GM12878 (cell line): ENCODE measurements around the gene MZT2A. TPM values are rescaled to one million over a fixed set of nuclear protein-coding genes. Genes with fewer than 3 reads are reported as not detected.

Experiments
- ATAC-seq: fragments of 200-7000 bp; cut with Tn5 transposase; 3 replicates; pipeline ENCODE4 v1.9.1; 2020; ENCODE audit warnings: mild to moderate bottlenecking, moderate library complexity
- BruUV-seq: library from RNA; stranded (reverse); fragments of 400-500 nt; replicated peaks from 2 replicates; lab custom pipeline; 2021; lab: Mats Ljungman, UMichigan
- CTCF ChIA-PET: fragments of 300-600 bp; sonication (Branson Sonifier 250); formaldehyde crosslinking; extraction: SDS; loops from one replicate; lab custom pipeline; 2021; ENCODE audit warnings: inconsistent platforms; lab: Yijun Ruan, JAX
- POLR2A ChIA-PET: fragments of 350-600 bp; formaldehyde crosslinking; extraction: SDS; loops from one replicate; lab custom pipeline; 2021; ENCODE audit warnings: inconsistent platforms; lab: Charles Lee
- RAD21 ChIA-PET: fragments of 300-600 bp; sonication (Branson Sonifier 250); formaldehyde crosslinking; loops from one replicate; lab custom pipeline; 2023; ENCODE audit warnings: antibody characterized with exemption; ENCODE audit not compliant: unreplicated experiment; lab: Charles Lee
- SMC1A ChIA-PET: fragments of 300-600 bp; sonication (Branson Sonifier 250); formaldehyde crosslinking; loops from one replicate; lab custom pipeline; 2023; ENCODE audit not compliant: unreplicated experiment, uncharacterized antibody; lab: Charles Lee
- DNase-seq: peaks from one replicate; pipeline ENCODE4 v3.0.0-alpha.2; 2011; ENCODE audit warnings: low read depth, low spot score
- FAIRE-seq: peaks from 3 replicates; lab custom pipeline; 2011; peaks lifted over from hg19 to GRCh38; lab: Jason Lieb, UNC
- H2AFZ ChIP-seq: 2 replicates; pipeline ENCODE4 v1.6.0; 2011; ENCODE audit warnings: low read depth, low read length, control low read depth; ENCODE audit not compliant: control insufficient read depth
- H3K27ac ChIP-seq: 2 replicates; pipeline ENCODE4 v1.5.1; 2011; ENCODE audit warnings: control low read depth; ENCODE audit not compliant: control insufficient read depth, insufficient read depth
- H3K27me3 ChIP-seq, 2 experiments: replicated peaks in 1 of 2; 2 replicates each; pipeline versions ENCODE4 v1.6.0 to v1.6.1; 2011; ENCODE audit warnings: low read length in 1 of 2; ENCODE audit not compliant: control insufficient read depth in 2 of 2, insufficient read depth in 2 of 2
- H3K36me3 ChIP-seq, 2 experiments: 2 replicates each; pipeline ENCODE4 v1.5.1; 2011; ENCODE audit warnings: low read length in 1 of 2; ENCODE audit not compliant: control insufficient read depth in 2 of 2, insufficient read depth in 2 of 2
- H3K4me1 ChIP-seq: 2 replicates; pipeline ENCODE4 v1.6.1; 2011; ENCODE audit warnings: mild to moderate bottlenecking, low read length, moderate library complexity, mixed read lengths; ENCODE audit not compliant: control insufficient read depth, insufficient read depth
- H3K4me2 ChIP-seq: 2 replicates; pipeline ENCODE4 v1.6.0; 2011; ENCODE audit warnings: control low read depth; ENCODE audit not compliant: control insufficient read depth, insufficient read depth
- H3K4me3 ChIP-seq: fragments of 200-600 bp; sonication (generic); 2 replicates; pipeline ENCODE4 v1.5.1; 2016
- H3K79me2 ChIP-seq: 2 replicates; pipeline ENCODE4 v1.6.0; 2011; ENCODE audit warnings: low read length; ENCODE audit not compliant: control insufficient read depth, insufficient read depth
- H3K9ac ChIP-seq: 2 replicates; pipeline ENCODE4 v1.8.0; 2011; ENCODE audit warnings: low read length, control low read depth, mixed read lengths; ENCODE audit not compliant: control insufficient read depth, insufficient read depth
- H3K9me3 ChIP-seq: replicated peaks from 3 replicates; pipeline ENCODE4 v1.5.1; 2011; ENCODE audit warnings: mild to moderate bottlenecking, low read length; ENCODE audit not compliant: control insufficient read depth, insufficient read depth
- H4K20me1 ChIP-seq: 2 replicates; pipeline ENCODE4 v1.6.0; 2011; ENCODE audit not compliant: control insufficient read depth, insufficient read depth
- ATF7 ChIP-seq: fragments of 450-650 bp; IDR thresholded peaks from 2 replicates; pipeline ENCODE4 v1.6.1; 2016; ENCODE audit warnings: low read depth, mild to moderate bottlenecking
- EED ChIP-seq: sonication (generic); IDR thresholded peaks from 2 replicates; pipeline ENCODE4 v1.6.1; 2016; ENCODE audit warnings: antibody characterized with exemption, low read depth
- FOXK2 ChIP-seq: fragments of 450-650 bp; IDR thresholded peaks from 2 replicates; pipeline ENCODE4 v1.6.1; 2017; ENCODE audit warnings: mild to moderate bottlenecking, moderate library complexity
- FOXM1 ChIP-seq: IDR thresholded peaks from 2 replicates; pipeline ENCODE4 v1.6.1; 2012; ENCODE audit warnings: low read depth, mild to moderate bottlenecking, inconsistent platforms, low read length, moderate library complexity
- JUNB ChIP-seq: IDR thresholded peaks from 2 replicates; pipeline ENCODE4 v1.6.1; 2016; ENCODE audit warnings: antibody characterized with exemption, mild to moderate bottlenecking
- KAT2A ChIP-seq: conservative IDR thresholded peaks from 2 replicates; pipeline ENCODE4 v1.6.1; 2011; ENCODE audit warnings: low read depth, low read length; ENCODE audit not compliant: control insufficient read depth
- KLF5 ChIP-seq: fragments of 450-650 bp; IDR thresholded peaks from 2 replicates; pipeline ENCODE4 v1.6.1; 2014; ENCODE audit warnings: mild to moderate bottlenecking; ENCODE audit not compliant: partially characterized antibody
- MEF2B ChIP-seq: fragments of 450-650 bp; IDR thresholded peaks from 2 replicates; pipeline ENCODE4 v1.6.1; 2018; ENCODE audit warnings: mild to moderate bottlenecking, moderate library complexity; ENCODE audit not compliant: partially characterized antibody, poor library complexity, severe bottlenecking
- MLLT1 ChIP-seq: fragments of 450-650 bp; IDR thresholded peaks from 2 replicates; pipeline ENCODE4 v1.6.1; 2016; ENCODE audit warnings: mild to moderate bottlenecking
- NKRF ChIP-seq: fragments of 450-650 bp; conservative IDR thresholded peaks from 2 replicates; pipeline ENCODE4 v1.6.1; 2017; ENCODE audit warnings: mild to moderate bottlenecking, moderate library complexity
- PAX5 ChIP-seq: IDR thresholded peaks from 2 replicates; pipeline ENCODE4 v1.6.1; 2011; ENCODE audit warnings: low read depth, low read length, borderline replicate concordance
- POU2F2 ChIP-seq: IDR thresholded peaks from 3 replicates; pipeline ENCODE4 v1.6.1; 2011; ENCODE audit warnings: low read depth, mild to moderate bottlenecking, low read length, borderline replicate concordance
- SIN3A ChIP-seq: IDR thresholded peaks from 2 replicates; pipeline ENCODE4 v1.6.1; 2012; ENCODE audit warnings: low read depth, low read length, improper control_type of control experiment
- STAT3 ChIP-seq: IDR thresholded peaks from 2 replicates; pipeline ENCODE4 v1.6.1; 2011; ENCODE audit warnings: low read depth, low read length, improper control_type of control experiment
- TAF1 ChIP-seq: IDR thresholded peaks from 2 replicates; pipeline ENCODE4 v1.6.1; 2011; ENCODE audit warnings: mild to moderate bottlenecking, low read depth, low read length, borderline replicate concordance
- WRNIP1 ChIP-seq: IDR thresholded peaks from 2 replicates; pipeline ENCODE4 v1.6.1; 2011; ENCODE audit warnings: low read depth, low read length, improper control_type of control experiment, borderline replicate concordance
- YY1 ChIP-seq: IDR thresholded peaks from 2 replicates; pipeline ENCODE4 v1.6.1; 2011; ENCODE audit warnings: low read depth, mild to moderate bottlenecking, low read length
- ZBED1 ChIP-seq: IDR thresholded peaks from 2 replicates; pipeline ENCODE4 v1.6.1; 2016; ENCODE audit warnings: borderline replicate concordance
- WGBS: methylation state at CpG from one replicate; pipeline ENCODE4 v1.1.6; 2016; ENCODE audit warnings: low lambda C conversion rate; ENCODE audit not compliant: insufficient replicate concordance, insufficient coverage; ENCODE audit errors: missing lambda C conversion rate; 5-methylcytosine and 5-hydroxymethylcytosine counted together
- in situ Hi-C: fragments of 300-500 bp; cut with MboI; formaldehyde crosslinking; loops from 9 replicates; pipeline ENCODE4 v1.14.3; 2018; ENCODE audit warnings: mixed read lengths
- intact Hi-C: fragments of 100-400 bp; cut with micrococcal nuclease; formaldehyde crosslinking; loops from one replicate; pipeline ENCODE4 v1.14.2; 2022; ENCODE audit not compliant: unreplicated experiment
- polyA plus RNA-seq, 11 experiments: library from polyadenylated mRNA; depleted of rRNA in 4 of 11; unstranded in 6 of 11; stranded (reverse) in 5 of 11; fragments of >200 nt; fragmentation: Nextera tagmentation in 4 of 11; fragmentation: Illumina TruSeq in 1 of 11; extraction: Ambion mirVana in 4 of 11; extraction: Trizol in 1 of 11; gene quantifications; 1 replicate in 1 of 11; 2 replicates in 10 of 11; pipeline versions ENCODE4 v1.2.1 to v1.2.3, GENCODE V29; 2011 to 2016; ENCODE audit warnings: inconsistent platforms in 2 of 11, missing spikeins in 2 of 11, low read depth in 1 of 11
- total RNA-seq, 4 experiments: library from RNA; depleted of rRNA in 3 of 4; stranded (reverse); fragments of >200 nt in 3 of 4; fragmentation: Illumina TruSeq in 1 of 4; extraction: Trizol in 1 of 4; gene quantifications; 2 replicates each; pipeline versions ENCODE4 v1.2.1 to v1.2.3, GENCODE V29; 2013 to 2021
- TF ChIP-seq, protein P1 (sequence below): IDR thresholded peaks from 2 replicates; pipeline ENCODE4 v1.6.1; 2012; ENCODE audit warnings: improper control_type of control experiment, low read depth, low read length; ENCODE audit not compliant: insufficient replicate concordance

Gene MZT2A
- total and polyA plus RNA-seq, 10 of the 15 experiments (the other 5 are each of a cell fraction or from before 2014, with no cell fraction given): 6.3 to 325 (median 151) TPM

DNA sequence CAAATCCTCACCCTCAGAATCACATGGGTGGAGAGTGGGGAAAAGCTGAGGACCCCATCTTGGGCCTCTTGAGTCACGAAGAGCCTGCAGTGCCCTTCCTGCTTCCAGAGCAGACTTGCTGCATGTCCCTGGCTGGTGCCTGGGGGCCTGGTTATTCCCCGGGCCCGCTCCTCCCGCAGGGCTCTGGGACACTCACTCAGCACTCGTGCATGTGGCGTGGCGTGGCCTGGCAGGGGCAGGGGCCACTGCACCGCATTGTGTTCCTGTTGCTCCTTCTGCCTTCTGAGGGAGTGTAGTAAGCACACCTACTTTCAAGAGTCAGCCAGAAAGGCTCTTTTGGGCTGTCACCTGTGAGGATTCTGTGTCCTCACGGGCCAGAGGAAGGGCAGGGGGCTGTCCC is 17.4 kb upstream of the MZT2A start:
- Histone ChIP-seq H3K9ac (no peak overlapping the region), H3K36me3 (peaks cover 0 to 14% of the 10 kb centered on the region in 2 experiments; a peak in 3 of 4 replicates), H3K4me3 (no peak overlapping the region), H3K4me2 (no peak overlapping the region), H3K27ac (no peak overlapping the region), H3K4me1 (peaks cover 9% of the 10 kb centered on the region), H2AFZ (no peak overlapping the region), H3K9me3 (no peaks in the 10 kb centered on the region), H3K27me3 (no peaks in the 10 kb centered on the region), H3K79me2 (no peaks in the 10 kb centered on the region), H4K20me1 (no peaks in the 10 kb centered on the region)
- no peak for DNase-seq
- intact Hi-C loops (no loop called here), in situ Hi-C loops (no loop called here)
- no peak for TF ChIP-seq FOXK2
- TF ChIP-seq MLLT1: no peak
- TF ChIP-seq ZBED1: no peak
- TF ChIP-seq YY1: no peak
- no peak for TF ChIP-seq KAT2A
- TF ChIP-seq SIN3A: no peak
- TF ChIP-seq NKRF: no peak
- no peak for TF ChIP-seq TAF1
- TF ChIP-seq EED: no peak
- TF ChIP-seq PAX5: no peak
- TF ChIP-seq STAT3: no peak
- TF ChIP-seq ATF7: no peak
- TF ChIP-seq KLF5: no peak
- TF ChIP-seq FOXM1: no peak
- no peak for TF ChIP-seq MEF2B
- TF ChIP-seq, protein P1, sequence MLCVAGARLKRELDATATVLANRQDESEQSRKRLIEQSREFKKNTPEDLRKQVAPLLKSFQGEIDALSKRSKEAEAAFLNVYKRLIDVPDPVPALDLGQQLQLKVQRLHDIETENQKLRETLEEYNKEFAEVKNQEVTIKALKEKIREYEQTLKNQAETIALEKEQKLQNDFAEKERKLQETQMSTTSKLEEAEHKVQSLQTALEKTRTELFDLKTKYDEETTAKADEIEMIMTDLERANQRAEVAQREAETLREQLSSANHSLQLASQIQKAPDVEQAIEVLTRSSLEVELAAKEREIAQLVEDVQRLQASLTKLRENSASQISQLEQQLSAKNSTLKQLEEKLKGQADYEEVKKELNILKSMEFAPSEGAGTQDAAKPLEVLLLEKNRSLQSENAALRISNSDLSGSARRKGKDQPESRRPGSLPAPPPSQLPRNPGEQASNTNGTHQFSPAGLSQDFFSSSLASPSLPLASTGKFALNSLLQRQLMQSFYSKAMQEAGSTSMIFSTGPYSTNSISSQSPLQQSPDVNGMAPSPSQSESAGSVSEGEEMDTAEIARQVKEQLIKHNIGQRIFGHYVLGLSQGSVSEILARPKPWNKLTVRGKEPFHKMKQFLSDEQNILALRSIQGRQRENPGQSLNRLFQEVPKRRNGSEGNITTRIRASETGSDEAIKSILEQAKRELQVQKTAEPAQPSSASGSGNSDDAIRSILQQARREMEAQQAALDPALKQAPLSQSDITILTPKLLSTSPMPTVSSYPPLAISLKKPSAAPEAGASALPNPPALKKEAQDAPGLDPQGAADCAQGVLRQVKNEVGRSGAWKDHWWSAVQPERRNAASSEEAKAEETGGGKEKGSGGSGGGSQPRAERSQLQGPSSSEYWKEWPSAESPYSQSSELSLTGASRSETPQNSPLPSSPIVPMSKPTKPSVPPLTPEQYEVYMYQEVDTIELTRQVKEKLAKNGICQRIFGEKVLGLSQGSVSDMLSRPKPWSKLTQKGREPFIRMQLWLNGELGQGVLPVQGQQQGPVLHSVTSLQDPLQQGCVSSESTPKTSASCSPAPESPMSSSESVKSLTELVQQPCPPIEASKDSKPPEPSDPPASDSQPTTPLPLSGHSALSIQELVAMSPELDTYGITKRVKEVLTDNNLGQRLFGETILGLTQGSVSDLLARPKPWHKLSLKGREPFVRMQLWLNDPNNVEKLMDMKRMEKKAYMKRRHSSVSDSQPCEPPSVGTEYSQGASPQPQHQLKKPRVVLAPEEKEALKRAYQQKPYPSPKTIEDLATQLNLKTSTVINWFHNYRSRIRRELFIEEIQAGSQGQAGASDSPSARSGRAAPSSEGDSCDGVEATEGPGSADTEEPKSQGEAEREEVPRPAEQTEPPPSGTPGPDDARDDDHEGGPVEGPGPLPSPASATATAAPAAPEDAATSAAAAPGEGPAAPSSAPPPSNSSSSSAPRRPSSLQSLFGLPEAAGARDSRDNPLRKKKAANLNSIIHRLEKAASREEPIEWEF: no peak
- no peak for TF ChIP-seq WRNIP1
- TF ChIP-seq POU2F2: no peak
- no peak for TF ChIP-seq JUNB
- 87% methylated on average over 9 of the region's 9 CpGs for WGBS
- no TSS peak for BruUV-seq
- CTCF ChIA-PET: no interaction called here
- RAD21 ChIA-PET: no interaction called here
- no peak for FAIRE-seq
- SMC1A ChIA-PET: no interaction called here
- POLR2A ChIA-PET: no interaction called here
- no peak for ATAC-seq
